Measurements from ENCODE around the gene CFHR1.

Gene CFHR1

DNA sequence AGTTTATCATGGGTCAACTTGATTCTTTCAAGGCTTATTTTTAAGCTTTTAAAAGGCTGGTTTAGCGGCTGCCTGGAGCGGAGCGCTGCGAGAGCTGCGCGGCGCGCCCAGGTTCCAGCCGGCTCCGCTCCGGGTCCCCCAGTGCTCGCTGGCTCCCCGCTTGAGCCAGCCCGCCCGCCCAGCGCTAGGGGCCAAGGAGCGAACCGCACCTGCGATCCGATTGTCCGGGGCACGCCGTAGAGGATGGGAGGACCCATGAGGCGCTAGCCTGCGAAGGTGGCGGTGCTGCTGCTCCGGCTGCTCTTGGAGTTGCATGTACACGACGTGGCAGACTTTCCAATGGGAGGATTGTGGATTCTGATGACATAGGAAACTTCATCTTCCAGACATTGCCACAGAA, 58.4 kb downstream of the CFHR1 start:
- DNase-seq = no peak
